ENCODE data around the gene ZFYVE28.

ZFYVE28 gene

DNA sequence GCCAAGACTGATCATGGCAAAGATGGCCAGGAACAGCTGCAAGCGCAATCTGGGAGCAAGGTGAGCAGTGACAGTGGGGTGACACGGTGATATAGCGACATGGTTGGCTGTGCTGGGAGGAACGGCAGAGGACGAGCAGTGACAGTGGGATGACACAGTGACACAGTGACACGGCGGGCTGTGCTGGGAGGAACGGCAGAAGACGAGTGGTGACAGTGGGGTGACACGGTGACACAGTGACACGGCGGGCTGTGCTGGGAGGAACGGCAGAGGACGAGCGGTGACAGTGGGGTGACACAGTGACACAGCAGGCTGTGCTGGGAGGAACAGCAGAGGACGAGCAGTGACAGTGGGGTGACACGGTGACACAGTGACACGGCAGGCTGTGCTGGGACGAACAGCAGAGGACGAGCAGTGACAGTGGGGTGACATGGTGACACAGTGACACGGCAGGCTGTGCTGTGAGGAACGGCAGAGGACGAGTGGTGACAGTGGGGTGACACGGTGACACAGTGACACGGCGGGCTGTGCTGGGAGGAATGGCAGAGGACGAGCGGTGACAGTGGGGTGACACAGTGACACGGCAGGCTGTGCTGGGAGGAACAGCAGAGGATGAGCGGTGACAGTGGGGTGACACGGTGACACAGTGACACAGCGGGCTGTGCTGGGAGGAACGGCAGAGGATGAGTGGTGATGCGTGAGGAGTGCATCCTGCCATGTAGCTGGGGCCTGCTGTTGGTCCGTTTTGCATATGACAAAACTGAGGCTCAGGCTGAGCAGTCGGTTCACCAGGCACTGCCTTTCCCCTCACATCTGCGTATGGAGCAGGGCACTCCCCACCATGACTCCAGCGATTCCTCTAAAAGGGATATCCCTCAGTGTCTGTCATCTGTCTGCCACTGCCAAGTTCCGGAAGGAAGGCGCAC, 120.6 kb downstream of the ZFYVE28 start:
- H3K4me3 ChIP-seq (ENCODE audit: low read length): no peak overlapping the region
- TF ChIP-seq, protein P1, sequence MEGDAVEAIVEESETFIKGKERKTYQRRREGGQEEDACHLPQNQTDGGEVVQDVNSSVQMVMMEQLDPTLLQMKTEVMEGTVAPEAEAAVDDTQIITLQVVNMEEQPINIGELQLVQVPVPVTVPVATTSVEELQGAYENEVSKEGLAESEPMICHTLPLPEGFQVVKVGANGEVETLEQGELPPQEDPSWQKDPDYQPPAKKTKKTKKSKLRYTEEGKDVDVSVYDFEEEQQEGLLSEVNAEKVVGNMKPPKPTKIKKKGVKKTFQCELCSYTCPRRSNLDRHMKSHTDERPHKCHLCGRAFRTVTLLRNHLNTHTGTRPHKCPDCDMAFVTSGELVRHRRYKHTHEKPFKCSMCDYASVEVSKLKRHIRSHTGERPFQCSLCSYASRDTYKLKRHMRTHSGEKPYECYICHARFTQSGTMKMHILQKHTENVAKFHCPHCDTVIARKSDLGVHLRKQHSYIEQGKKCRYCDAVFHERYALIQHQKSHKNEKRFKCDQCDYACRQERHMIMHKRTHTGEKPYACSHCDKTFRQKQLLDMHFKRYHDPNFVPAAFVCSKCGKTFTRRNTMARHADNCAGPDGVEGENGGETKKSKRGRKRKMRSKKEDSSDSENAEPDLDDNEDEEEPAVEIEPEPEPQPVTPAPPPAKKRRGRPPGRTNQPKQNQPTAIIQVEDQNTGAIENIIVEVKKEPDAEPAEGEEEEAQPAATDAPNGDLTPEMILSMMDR (IDR thresholded peaks at IDR 0.05; ENCODE audit: insufficient read depth, low read depth, low read length, missing control alignments): no peak
- no peak for DNase-seq (ENCODE audit: low read depth)

DNA sequence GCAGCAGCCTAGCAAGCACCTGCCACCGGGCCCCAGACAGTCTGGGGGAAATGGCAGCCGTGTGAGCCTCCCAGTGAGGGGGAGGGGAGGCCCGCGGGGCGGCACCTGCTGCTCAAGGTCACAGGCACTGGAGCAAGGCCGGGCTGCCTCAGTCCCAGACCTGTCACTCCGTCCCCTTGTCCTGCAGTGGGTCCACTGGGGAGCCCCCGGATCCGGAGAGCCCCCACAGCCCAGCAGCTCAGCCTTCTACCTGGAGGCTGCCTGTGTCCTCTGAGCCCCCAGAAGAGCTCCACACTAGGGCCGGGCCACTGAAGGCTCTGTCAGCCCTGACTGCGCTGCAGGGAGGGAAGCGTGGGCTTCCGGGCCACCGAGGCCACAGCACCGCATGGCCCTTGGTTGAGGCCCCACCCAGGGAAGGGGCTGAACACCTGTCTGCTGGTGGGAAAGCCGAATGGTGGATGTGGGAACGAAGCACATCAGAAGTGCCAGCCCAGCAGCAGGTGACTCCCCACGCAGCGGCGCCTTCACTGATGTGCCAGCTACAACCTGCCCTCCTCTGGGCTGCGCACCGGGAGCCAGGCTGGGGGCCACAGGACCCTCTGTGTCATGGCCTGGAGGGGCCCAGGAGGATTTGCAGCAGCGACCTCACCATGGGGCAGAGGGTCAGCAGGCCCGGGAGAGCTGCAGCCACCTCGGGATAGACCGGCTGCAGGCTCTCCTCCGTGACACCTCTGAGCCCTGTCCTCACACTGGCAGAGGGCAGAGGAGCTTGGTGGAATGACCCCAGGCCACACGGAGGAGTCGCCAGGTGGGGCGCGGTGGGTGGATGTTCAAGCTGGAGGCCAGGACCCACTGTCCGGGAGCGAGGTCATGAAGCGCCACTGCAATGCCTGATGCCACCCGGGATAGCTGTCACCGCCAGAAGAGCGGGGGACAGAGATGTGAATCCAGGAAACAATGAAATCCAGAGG, 121.5 kb downstream of the ZFYVE28 start:
- H3K4me3 ChIP-seq (ENCODE audit: low read length): no peak overlapping the region
- TF ChIP-seq, protein P1 (IDR thresholded peaks at IDR 0.05; ENCODE audit: insufficient read depth, low read depth, low read length, missing control alignments): no peak
- no peak for DNase-seq (ENCODE audit: low read depth)

DNA sequence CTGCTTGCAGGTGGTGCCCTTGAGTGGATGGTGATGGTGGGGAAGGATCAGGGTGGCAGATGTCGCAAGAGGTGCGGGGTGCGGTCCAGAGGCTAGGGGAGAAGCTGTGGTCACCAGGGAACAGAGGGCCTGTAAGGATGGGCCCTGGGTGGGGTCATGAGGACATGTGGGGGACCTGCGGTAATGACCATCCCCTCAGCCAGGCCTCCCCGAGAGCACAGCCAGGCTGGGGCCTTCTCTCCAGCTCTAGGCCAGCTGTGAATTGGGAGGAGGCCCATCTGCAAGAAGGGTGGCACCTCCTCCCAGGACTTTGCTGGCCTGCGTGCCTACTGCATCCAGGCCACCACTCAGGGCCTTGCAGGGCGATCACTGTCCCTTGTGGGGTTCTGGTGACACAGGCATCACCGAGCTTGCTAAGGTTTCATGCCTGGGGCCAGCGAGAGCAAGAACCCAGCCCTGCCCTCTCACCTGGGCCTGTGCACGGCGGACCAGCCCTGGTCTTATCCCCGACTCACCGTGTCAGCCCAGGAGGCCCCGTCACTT, 122.5 kb downstream of the ZFYVE28 start:
- H3K4me3 ChIP-seq (ENCODE audit: low read length): no peak overlapping the region
- DNase-seq (ENCODE audit: low read depth): no peak
- TF ChIP-seq, protein P1 (IDR thresholded peaks at IDR 0.05; ENCODE audit: insufficient read depth, low read depth, low read length, missing control alignments): no peak

DNA sequence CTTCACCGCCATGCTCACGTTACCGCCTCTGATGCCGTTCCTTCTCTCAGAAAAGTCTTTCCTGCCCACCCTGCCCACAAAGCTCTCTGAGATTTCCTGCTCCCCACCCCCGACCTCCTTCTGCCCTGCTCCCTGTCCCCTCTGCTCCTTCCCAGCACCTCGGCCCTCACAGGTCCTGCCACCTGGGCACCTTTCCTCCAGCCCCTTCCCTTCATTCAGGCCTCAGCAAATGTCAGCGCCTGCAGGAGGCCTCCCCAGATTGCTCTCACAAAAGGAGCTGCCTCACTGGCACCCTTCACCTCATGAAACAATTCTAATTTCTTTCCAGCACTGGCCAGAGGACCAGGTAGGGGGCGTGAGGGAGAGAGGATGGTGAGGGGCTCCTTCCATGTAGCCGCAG, 122.9 kb downstream of the ZFYVE28 start:
- TF ChIP-seq, protein P1 (IDR thresholded peaks at IDR 0.05; ENCODE audit: insufficient read depth, low read depth, low read length, missing control alignments): no peak
- H3K4me3 ChIP-seq (ENCODE audit: low read length): no peak overlapping the region
- no peak for DNase-seq (ENCODE audit: low read depth)

DNA sequence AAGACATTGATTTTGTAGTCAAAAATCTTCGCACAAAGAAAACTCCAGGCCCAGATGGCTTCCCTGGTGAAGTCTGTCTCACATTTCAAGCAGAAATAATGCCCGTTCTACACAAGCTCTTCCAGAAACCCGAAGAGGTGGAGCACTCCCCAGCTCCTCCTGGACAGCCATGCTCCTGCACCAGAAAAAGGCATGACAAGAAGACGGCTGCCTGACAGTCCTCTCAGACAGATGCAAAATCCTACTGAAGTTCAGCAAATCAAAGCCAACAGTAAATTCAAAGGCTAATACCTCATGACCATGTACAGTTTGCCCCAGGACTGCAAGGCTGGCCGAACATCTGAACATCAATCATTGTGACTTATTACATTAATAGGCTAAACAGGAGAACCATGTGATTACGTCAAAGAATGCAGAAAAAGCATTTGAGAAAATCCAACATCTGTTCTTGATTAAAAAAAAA, 125.8 kb downstream of the ZFYVE28 start:
- H3K4me3 ChIP-seq (ENCODE audit: low read length): no peak overlapping the region
- no peak for DNase-seq (ENCODE audit: low read depth)
- TF ChIP-seq, protein P1 (IDR thresholded peaks at IDR 0.05; ENCODE audit: insufficient read depth, low read depth, low read length, missing control alignments): no peak

DNA sequence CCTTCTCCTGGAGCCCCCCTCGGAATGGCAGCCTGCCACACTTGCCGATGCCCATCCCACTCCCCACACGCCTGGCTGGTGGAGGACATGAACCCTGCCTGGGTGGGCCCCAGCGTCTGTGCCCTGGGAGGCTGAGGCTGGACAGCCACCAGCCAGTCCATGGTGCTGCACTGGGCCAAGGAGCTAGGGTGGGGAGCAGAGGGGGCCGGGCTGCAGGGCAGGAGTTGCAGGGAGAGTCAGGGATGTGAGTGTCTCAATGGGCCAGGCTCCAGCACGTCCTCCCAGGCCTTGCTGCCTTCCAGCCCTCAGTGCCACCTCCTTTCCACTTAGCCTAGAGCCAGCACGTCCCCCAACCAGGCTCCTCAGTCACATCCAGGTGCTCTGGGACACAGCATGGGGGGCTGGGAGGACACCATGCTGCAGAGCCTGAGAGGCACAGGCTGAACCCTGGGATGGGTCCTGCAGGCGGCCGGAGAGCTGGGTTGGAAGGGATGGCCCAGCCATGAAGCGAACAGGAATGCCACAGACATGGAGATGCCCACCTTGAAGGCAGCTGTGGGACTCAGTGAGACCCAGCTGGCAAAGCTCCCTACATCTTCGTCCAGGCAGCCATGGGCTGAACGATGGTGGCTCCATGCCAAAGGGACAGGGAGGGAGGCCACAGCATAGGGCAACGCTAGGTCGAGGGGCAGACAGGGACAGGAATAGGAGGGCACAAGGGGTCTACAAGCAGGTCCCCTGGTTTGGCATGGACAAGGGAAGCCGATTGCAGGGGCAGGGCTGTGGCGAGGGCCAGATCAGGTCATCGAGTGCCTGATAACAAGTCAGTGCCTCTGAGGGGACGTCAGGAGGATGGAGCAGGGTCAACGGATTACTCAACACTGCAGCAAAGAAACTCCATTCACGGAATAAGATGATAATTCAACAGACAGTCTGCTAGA, 126.5 kb downstream of the ZFYVE28 start:
- no peak overlapping the region for H3K4me3 ChIP-seq (ENCODE audit: low read length)
- TF ChIP-seq, protein P1 (IDR thresholded peaks at IDR 0.05; ENCODE audit: insufficient read depth, low read depth, low read length, missing control alignments): no peak
- no peak for DNase-seq (ENCODE audit: low read depth)
